K562 (cell line): Measurements from ENCODE around the gene KHDC3L. TPM values are rescaled to one million over a fixed set of nuclear protein-coding genes. Genes with fewer than 3 reads are reported as not detected.

ENCODE experiments used
- ATAC-seq: fragments of 200-7000 bp; cut with Tn5 transposase; 3 replicates; pipeline ENCODE4 v1.9.1; 2020; ENCODE audit warnings: moderate library complexity
- BruUV-seq: library from RNA; stranded (reverse); fragments of 400-500 nt; replicated peaks from 2 replicates; lab custom pipeline; 2021; lab: Mats Ljungman, UMichigan
- CTCF ChIA-PET: fragments of 300-600 bp; formaldehyde crosslinking; extraction: SDS; loops from one replicate; lab custom pipeline; 2021; ENCODE audit warnings: low intra/inter-chr PET ratio; lab: Yijun Ruan, JAX
- POLR2A ChIA-PET: fragments of 300-600, 350-650 bp; sonication (Branson Sonifier 250); formaldehyde crosslinking; extraction: SDS; loops from one replicate; lab custom pipeline; 2021; ENCODE audit warnings: antibody characterized with exemption, inconsistent platforms; lab: Yijun Ruan, JAX
- DNase-seq, 4 experiments: peaks; one replicate each; pipeline versions ENCODE4 v3.0.0 to v3.0.0-alpha.2; 2011 to 2018; ENCODE audit warnings: low spot score in 3 of 4, mixed read lengths in 3 of 4; ENCODE audit errors: extremely low read depth in 1 of 4
- FAIRE-seq: peaks from 2 replicates; lab custom pipeline; 2011; peaks lifted over from hg19 to GRCh38; lab: Jason Lieb, UNC
- H2AFZ ChIP-seq: 2 replicates; pipeline ENCODE4 v1.6.0; 2011; ENCODE audit warnings: low read depth, low read length, control low read depth, inconsistent platforms
- H3K27ac ChIP-seq: fragments of 200-600 bp; 3 replicates; pipeline ENCODE4 v1.8.0; 2011; ENCODE audit warnings: low read depth, mild to moderate bottlenecking, control low read depth, inconsistent platforms, low read length, moderate library complexity, mixed read lengths; ENCODE audit errors: extremely low read depth
- H3K27me3 ChIP-seq, 2 experiments: fragments of 300-600 bp in 1 of 2; 2 replicates in 1 of 2; 3 replicates in 1 of 2; pipeline versions ENCODE4 v1.6.0 to v1.8.0; 2011; ENCODE audit warnings: inconsistent platforms in 2 of 2, low read length in 2 of 2, mild to moderate bottlenecking in 1 of 2, mixed read lengths in 1 of 2, moderate library complexity in 1 of 2; ENCODE audit not compliant: control insufficient read depth in 2 of 2, insufficient read depth in 2 of 2
- H3K36me3 ChIP-seq: fragments of 300-600 bp; 3 replicates; pipeline ENCODE4 v1.8.0; 2011; ENCODE audit warnings: mild to moderate bottlenecking, low read length, inconsistent platforms; ENCODE audit not compliant: control insufficient read depth, insufficient read depth
- H3K4me1 ChIP-seq, 2 experiments: fragments of 200-600 bp in 1 of 2; replicated peaks in 1 of 2; 2 replicates in 1 of 2; 3 replicates in 1 of 2; pipeline versions ENCODE4 v1.5.1 to v1.8.0; 2011; ENCODE audit warnings: inconsistent platforms in 2 of 2, low read length in 2 of 2, mild to moderate bottlenecking in 1 of 2, mixed read lengths in 1 of 2, moderate library complexity in 1 of 2; ENCODE audit not compliant: control insufficient read depth in 2 of 2, insufficient read depth in 2 of 2
- H3K4me2 ChIP-seq: 2 replicates; pipeline ENCODE4 v1.6.1; 2011; ENCODE audit warnings: low read length, control low read depth, inconsistent platforms, mixed read lengths; ENCODE audit not compliant: insufficient read depth
- H3K4me3 ChIP-seq: fragments of 200-600 bp; sonication (generic), shearing (Covaris generic); 2 replicates; pipeline ENCODE4 v1.5.1; 2016; ENCODE audit warnings: control low read depth, inconsistent platforms
- H3K79me2 ChIP-seq: fragments of 200-600 bp; 3 replicates; pipeline ENCODE4 v1.8.0; 2011; ENCODE audit warnings: low read length, inconsistent platforms; ENCODE audit not compliant: control insufficient read depth, insufficient read depth
- H3K9ac ChIP-seq, 2 experiments: 2 replicates each; pipeline versions ENCODE4 v1.6.0 to v1.6.1; 2011; ENCODE audit warnings: low read depth in 2 of 2, low read length in 2 of 2, control low read depth in 1 of 2, inconsistent platforms in 1 of 2, mild to moderate bottlenecking in 1 of 2, mixed read lengths in 1 of 2; ENCODE audit not compliant: insufficient read depth in 1 of 2
- H3K9me1 ChIP-seq: one replicate; pipeline ENCODE4 v1.6.0; 2011; ENCODE audit warnings: inconsistent platforms, mild to moderate bottlenecking, low read length, moderate library complexity; ENCODE audit not compliant: control insufficient read depth, insufficient read depth
- H3K9me3 ChIP-seq: replicated peaks from 2 replicates; pipeline ENCODE4 v1.5.1; 2011; ENCODE audit warnings: low read depth, low read length, inconsistent platforms; ENCODE audit not compliant: control insufficient read depth, insufficient read depth
- H4K20me1 ChIP-seq: replicated peaks from 2 replicates; pipeline ENCODE4 v1.6.1; 2011; ENCODE audit warnings: low read length, inconsistent platforms, mixed read lengths; ENCODE audit not compliant: control insufficient read depth, insufficient read depth
- DMBX1 ChIP-seq: fragments of 250-450 bp; sonication (Bioruptor Pico); IDR thresholded peaks from 2 replicates; pipeline ENCODE4 v1.8.0; 2022; ENCODE audit warnings: inconsistent platforms, mild to moderate bottlenecking, moderate library complexity, borderline replicate concordance
- FOXK2 ChIP-seq, 2 experiments: fragments of 450-650 bp; IDR thresholded peaks in 1 of 2; conservative IDR thresholded peaks in 1 of 2; 2 replicates each; pipeline ENCODE4 v1.6.1; 2016; ENCODE audit warnings: low read depth in 2 of 2, mild to moderate bottlenecking in 1 of 2
- MED1 ChIP-seq: sonication (generic); formaldehyde crosslinking; IDR thresholded peaks from 2 replicates; pipeline ENCODE4 v1.8.1; 2023; ENCODE audit warnings: missing genetic modification reagents, borderline replicate concordance
- U2AF1 ChIP-seq: fragments of 200-400 bp; formaldehyde crosslinking; optimal IDR thresholded peaks from 2 replicates; pipeline ENCODE3; 2017; ENCODE audit warnings: mild to moderate bottlenecking, low read depth, low read length, moderate library complexity
- ZNF316 ChIP-seq: fragments of 450-650 bp; IDR thresholded peaks from 2 replicates; pipeline ENCODE4 v1.6.1; 2016
- WGBS: fragments of 100-300 bp; shearing (Covaris generic); methylation state at CpG from one replicate; pipeline ENCODE4 v1.1.6; 2016; ENCODE audit warnings: low coverage, mixed read lengths; ENCODE audit not compliant: insufficient coverage; ENCODE audit errors: missing lambda C conversion rate; 5-methylcytosine and 5-hydroxymethylcytosine counted together
- in situ Hi-C: fragments of 300-500 bp; cut with MboI; formaldehyde crosslinking; loops from 4 replicates; pipeline ENCODE4 v1.15.0; 2018; ENCODE audit warnings: inconsistent platforms, mixed read lengths
- intact Hi-C: fragments of 100-400 bp; cut with micrococcal nuclease; formaldehyde crosslinking; loops from 2 replicates; pipeline ENCODE4 v1.14.2; 2022
- polyA plus RNA-seq, 8 experiments: library from polyadenylated mRNA; depleted of rRNA in 4 of 8; stranded (reverse) in 5 of 8; unstranded in 3 of 8; fragments of >200 nt; fragmentation: Nextera tagmentation in 2 of 8; fragmentation: Illumina TruSeq in 1 of 8; extraction: Ambion mirVana in 2 of 8; extraction: Trizol in 1 of 8; gene quantifications; 2 replicates each; pipeline versions ENCODE4 v1.2.1 to v1.2.3, GENCODE V29; 2011 to 2014; ENCODE audit warnings: inconsistent platforms in 1 of 8, missing spikeins in 1 of 8
- total RNA-seq, 7 experiments: library from RNA; depleted of rRNA in 6 of 7; stranded (reverse); fragments of >200 nt in 6 of 7; fragmentation: Illumina TruSeq in 2 of 7; extraction: Trizol in 2 of 7; gene quantifications; 2 replicates each; pipeline versions ENCODE4 v1.2.1 to v1.2.3, GENCODE V29; 2011 to 2021; ENCODE audit warnings: low replicate concordance in 1 of 7
- TF ChIP-seq, protein P1 (sequence below): fragments of 200-800 bp; sonication (Bioruptor generic); IDR thresholded peaks from 2 replicates; pipeline ENCODE4 v1.6.1; 2017; ENCODE audit warnings: missing genetic modification characterization, missing compliant biosample characterization
- TF ChIP-seq, protein P2 (sequence below): fragments of 450-650 bp; IDR thresholded peaks from 2 replicates; pipeline ENCODE4 v1.6.1; 2016; ENCODE audit warnings: mild to moderate bottlenecking, moderate library complexity

KHDC3L gene
- total and polyA plus RNA-seq, 9 of the 15 experiments (the other 6 are each of a cell fraction or from before 2014, with no cell fraction given): not detected

DNA sequence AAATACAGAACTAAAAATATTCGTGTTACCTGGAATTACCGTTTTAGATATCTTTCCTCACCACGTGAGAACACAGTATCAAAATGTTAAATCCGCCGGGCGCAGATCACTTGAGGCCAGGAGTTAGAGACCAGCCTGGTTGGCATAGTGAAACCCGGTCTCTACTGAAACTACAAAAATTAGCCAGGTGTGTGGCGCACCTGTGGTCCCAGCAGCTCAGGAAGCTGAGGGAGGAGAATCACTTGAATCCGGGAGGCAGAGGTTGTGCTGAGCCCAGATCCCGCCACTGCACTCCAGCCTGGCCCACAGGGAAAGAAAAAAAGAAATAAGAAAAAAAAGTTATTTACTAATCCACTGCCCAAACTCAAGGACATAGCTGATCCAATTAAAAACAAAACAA is 27.4 kb downstream of the KHDC3L start:
- BruUV-seq: no TSS peak
- DNase-seq (no peak), FAIRE-seq (no peak), ATAC-seq (no peak)
- H2AFZ ChIP-seq: peak overlapping the region; percentile 99
- no peaks in the 10 kb centered on the region for H3K9me1 ChIP-seq
- in situ Hi-C loops (no loop called here), intact Hi-C loops (loop anchor here (2.0 to 5.0 kb wide), 3 partner anchors 63 to 105 kb away; partner anchors contain the start of gene MTO1)
- no peak overlapping the region; the same call in 1 of the 2 replicates for H3K4me2 ChIP-seq
- POLR2A ChIA-PET: interaction anchor here (1.5 to 2.6 kb wide), 2 partner anchors 33 to 72 kb away, joined by 4 to 21 read pairs; partner anchors contain the start of gene MTO1
- H3K27ac ChIP-seq: peak overlapping the region; percentile 89
- H3K27me3 ChIP-seq: no peaks in the 10 kb centered on the region
- no peaks in the 10 kb centered on the region for H4K20me1 ChIP-seq
- no peaks in the 10 kb centered on the region for H3K36me3 ChIP-seq
- H3K9me3 ChIP-seq: no peaks in the 10 kb centered on the region; the same call in 1 of the 2 replicates
- CTCF ChIA-PET: no interaction called here
- no peak overlapping the region for H3K4me3 ChIP-seq
- H3K79me2 ChIP-seq: no peaks in the 10 kb centered on the region
- 64% methylated on average over 10 of the region's 10 CpGs for WGBS
- peak overlapping the region in 1 of 2 experiments; percentile 79; a peak in 2 of 4 replicates for H3K9ac ChIP-seq
- H3K4me1 ChIP-seq: peaks cover 7 to 10% of the 10 kb centered on the region in 2 experiments
- TF ChIP-seq, protein P1, sequence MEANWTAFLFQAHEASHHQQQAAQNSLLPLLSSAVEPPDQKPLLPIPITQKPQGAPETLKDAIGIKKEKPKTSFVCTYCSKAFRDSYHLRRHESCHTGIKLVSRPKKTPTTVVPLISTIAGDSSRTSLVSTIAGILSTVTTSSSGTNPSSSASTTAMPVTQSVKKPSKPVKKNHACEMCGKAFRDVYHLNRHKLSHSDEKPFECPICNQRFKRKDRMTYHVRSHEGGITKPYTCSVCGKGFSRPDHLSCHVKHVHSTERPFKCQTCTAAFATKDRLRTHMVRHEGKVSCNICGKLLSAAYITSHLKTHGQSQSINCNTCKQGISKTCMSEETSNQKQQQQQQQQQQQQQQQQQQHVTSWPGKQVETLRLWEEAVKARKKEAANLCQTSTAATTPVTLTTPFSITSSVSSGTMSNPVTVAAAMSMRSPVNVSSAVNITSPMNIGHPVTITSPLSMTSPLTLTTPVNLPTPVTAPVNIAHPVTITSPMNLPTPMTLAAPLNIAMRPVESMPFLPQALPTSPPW (CRISPR knock-in tag): no peak
- TF ChIP-seq DMBX1 (no peak), MED1 (CRISPR knock-in tag) (no peak), ZNF316 (no peak), U2AF1 (no peak), FOXK2 (conservative IDR thresholded peaks at IDR 0.05 in 1 of 2, IDR thresholded peaks at IDR 0.05 in 1 of 2; ENCODE audit: low read depth in 2 of 2) (0 out of 4 replicates have a peak, but pooled peaks of 1 of the 2 experiments have one; percentile 12)
- TF ChIP-seq, protein P2, sequence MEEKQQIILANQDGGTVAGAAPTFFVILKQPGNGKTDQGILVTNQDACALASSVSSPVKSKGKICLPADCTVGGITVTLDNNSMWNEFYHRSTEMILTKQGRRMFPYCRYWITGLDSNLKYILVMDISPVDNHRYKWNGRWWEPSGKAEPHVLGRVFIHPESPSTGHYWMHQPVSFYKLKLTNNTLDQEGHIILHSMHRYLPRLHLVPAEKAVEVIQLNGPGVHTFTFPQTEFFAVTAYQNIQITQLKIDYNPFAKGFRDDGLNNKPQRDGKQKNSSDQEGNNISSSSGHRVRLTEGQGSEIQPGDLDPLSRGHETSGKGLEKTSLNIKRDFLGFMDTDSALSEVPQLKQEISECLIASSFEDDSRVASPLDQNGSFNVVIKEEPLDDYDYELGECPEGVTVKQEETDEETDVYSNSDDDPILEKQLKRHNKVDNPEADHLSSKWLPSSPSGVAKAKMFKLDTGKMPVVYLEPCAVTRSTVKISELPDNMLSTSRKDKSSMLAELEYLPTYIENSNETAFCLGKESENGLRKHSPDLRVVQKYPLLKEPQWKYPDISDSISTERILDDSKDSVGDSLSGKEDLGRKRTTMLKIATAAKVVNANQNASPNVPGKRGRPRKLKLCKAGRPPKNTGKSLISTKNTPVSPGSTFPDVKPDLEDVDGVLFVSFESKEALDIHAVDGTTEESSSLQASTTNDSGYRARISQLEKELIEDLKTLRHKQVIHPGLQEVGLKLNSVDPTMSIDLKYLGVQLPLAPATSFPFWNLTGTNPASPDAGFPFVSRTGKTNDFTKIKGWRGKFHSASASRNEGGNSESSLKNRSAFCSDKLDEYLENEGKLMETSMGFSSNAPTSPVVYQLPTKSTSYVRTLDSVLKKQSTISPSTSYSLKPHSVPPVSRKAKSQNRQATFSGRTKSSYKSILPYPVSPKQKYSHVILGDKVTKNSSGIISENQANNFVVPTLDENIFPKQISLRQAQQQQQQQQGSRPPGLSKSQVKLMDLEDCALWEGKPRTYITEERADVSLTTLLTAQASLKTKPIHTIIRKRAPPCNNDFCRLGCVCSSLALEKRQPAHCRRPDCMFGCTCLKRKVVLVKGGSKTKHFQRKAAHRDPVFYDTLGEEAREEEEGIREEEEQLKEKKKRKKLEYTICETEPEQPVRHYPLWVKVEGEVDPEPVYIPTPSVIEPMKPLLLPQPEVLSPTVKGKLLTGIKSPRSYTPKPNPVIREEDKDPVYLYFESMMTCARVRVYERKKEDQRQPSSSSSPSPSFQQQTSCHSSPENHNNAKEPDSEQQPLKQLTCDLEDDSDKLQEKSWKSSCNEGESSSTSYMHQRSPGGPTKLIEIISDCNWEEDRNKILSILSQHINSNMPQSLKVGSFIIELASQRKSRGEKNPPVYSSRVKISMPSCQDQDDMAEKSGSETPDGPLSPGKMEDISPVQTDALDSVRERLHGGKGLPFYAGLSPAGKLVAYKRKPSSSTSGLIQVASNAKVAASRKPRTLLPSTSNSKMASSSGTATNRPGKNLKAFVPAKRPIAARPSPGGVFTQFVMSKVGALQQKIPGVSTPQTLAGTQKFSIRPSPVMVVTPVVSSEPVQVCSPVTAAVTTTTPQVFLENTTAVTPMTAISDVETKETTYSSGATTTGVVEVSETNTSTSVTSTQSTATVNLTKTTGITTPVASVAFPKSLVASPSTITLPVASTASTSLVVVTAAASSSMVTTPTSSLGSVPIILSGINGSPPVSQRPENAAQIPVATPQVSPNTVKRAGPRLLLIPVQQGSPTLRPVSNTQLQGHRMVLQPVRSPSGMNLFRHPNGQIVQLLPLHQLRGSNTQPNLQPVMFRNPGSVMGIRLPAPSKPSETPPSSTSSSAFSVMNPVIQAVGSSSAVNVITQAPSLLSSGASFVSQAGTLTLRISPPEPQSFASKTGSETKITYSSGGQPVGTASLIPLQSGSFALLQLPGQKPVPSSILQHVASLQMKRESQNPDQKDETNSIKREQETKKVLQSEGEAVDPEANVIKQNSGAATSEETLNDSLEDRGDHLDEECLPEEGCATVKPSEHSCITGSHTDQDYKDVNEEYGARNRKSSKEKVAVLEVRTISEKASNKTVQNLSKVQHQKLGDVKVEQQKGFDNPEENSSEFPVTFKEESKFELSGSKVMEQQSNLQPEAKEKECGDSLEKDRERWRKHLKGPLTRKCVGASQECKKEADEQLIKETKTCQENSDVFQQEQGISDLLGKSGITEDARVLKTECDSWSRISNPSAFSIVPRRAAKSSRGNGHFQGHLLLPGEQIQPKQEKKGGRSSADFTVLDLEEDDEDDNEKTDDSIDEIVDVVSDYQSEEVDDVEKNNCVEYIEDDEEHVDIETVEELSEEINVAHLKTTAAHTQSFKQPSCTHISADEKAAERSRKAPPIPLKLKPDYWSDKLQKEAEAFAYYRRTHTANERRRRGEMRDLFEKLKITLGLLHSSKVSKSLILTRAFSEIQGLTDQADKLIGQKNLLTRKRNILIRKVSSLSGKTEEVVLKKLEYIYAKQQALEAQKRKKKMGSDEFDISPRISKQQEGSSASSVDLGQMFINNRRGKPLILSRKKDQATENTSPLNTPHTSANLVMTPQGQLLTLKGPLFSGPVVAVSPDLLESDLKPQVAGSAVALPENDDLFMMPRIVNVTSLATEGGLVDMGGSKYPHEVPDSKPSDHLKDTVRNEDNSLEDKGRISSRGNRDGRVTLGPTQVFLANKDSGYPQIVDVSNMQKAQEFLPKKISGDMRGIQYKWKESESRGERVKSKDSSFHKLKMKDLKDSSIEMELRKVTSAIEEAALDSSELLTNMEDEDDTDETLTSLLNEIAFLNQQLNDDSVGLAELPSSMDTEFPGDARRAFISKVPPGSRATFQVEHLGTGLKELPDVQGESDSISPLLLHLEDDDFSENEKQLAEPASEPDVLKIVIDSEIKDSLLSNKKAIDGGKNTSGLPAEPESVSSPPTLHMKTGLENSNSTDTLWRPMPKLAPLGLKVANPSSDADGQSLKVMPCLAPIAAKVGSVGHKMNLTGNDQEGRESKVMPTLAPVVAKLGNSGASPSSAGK: peak; percentile 7; the same call in 1 of the 2 replicates
